MM.1S (cell line): Measurements from ENCODE around the gene ADAM23.

Source experiments
- EZH2phosphoT487 ChIP-seq: fragments of 300-600 bp; sonication (generic); IDR thresholded peaks from 2 replicates; pipeline ENCODE4 v1.6.1; 2018; ENCODE audit warnings: antibody characterized with exemption, low read length
- TF ChIP-seq, protein P1 (sequence below): fragments of 300-600 bp; sonication (generic); IDR thresholded peaks from 2 replicates; pipeline ENCODE4 v1.5.1; 2016; ENCODE audit warnings: antibody characterized with exemption, low read length, mixed read lengths

DNA sequence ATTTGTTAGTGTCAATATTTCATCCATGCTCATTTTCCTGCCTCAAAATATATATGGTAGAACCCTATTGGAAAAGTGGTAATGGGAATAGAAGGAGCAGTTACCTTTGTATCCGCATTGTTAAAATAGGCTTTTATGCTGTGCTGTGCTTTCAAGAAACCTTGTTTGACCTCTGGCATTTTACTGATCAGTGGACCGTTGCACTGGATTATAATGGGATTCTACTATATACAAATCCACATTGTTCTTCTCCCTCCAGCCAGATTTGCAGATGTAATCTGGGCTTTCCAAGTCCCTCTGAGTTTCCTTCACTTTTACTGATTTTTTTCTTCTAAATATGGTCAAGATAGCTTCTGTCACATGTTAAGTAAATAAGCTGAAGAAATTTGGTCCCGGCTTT, 175.7 kb downstream of the ADAM23 start:
- TF ChIP-seq, protein P1, sequence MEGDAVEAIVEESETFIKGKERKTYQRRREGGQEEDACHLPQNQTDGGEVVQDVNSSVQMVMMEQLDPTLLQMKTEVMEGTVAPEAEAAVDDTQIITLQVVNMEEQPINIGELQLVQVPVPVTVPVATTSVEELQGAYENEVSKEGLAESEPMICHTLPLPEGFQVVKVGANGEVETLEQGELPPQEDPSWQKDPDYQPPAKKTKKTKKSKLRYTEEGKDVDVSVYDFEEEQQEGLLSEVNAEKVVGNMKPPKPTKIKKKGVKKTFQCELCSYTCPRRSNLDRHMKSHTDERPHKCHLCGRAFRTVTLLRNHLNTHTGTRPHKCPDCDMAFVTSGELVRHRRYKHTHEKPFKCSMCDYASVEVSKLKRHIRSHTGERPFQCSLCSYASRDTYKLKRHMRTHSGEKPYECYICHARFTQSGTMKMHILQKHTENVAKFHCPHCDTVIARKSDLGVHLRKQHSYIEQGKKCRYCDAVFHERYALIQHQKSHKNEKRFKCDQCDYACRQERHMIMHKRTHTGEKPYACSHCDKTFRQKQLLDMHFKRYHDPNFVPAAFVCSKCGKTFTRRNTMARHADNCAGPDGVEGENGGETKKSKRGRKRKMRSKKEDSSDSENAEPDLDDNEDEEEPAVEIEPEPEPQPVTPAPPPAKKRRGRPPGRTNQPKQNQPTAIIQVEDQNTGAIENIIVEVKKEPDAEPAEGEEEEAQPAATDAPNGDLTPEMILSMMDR, result no peak
- no peak for TF ChIP-seq EZH2phosphoT487
